ENCODE results near the gene SATB1. TPM values are rescaled to one million over a fixed set of nuclear protein-coding genes. Genes with fewer than 3 reads are reported as not detected.

The SATB1 gene
- total RNA-seq, 1 experiment from 2014 or later: 15.6 TPM

DNA sequence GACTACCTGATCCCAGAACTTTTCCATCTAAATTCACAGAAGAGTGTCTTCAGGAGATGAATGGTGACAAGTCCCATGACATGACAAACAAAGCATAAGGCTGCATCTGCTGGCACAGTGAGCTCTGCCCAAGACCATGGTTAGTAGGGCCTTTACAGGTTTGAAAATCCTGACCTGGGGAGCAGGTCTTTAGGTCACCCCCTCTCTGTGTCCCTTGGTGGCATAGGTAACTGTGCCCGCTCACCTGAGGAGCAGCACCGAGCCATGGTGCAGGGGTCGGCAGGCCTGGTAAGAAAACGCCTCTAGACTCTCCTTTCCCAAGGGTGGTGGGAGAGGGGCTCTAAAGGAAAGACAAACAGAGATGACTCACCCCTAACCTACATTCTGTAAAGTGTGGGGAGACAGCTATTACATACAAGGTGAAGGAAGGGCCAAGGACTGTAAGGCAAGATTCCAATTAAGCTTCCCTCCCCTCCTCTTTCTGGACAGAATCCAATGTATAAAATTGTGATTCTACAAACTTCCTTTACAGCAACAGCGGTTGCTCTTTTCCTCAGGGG is 74.0 kb downstream of the SATB1 start:
- Histone ChIP-seq H3F3A (ENCODE audit: low read length, unreplicated experiment) (no peaks in the 10 kb centered on the region), H3K36me3 (ENCODE audit: low read depth, low read length) (no peaks in the 10 kb centered on the region), H3K27me3 (ENCODE audit: low read length) (no peaks in the 10 kb centered on the region), H3K9me3 (ENCODE audit: low read length) (no peaks in the 10 kb centered on the region), H3K9ac (ENCODE audit: low read length) (no peak overlapping the region), H2AFZ (ENCODE audit: low read length) (no peak overlapping the region), H3K27ac (ENCODE audit: low read length) (no peak overlapping the region), H3K9me2 (replicated peaks; ENCODE audit: low read length) (no peaks in the 10 kb centered on the region), H3K4me2 (ENCODE audit: low read length) (no peak overlapping the region), H3K4me3 (ENCODE audit: low read length) (no peak overlapping the region), H3K4me1 (ENCODE audit: insufficient read depth, low read length) (0 out of 2 replicates have a peak, but pooled peaks cover 5% of the 10 kb centered on the region), H4K20me1 (ENCODE audit: low read length) (no peaks in the 10 kb centered on the region), H3K79me2 (ENCODE audit: low read length) (no peaks in the 10 kb centered on the region)
- intact Hi-C loops (cut with micrococcal nuclease): no loop called here
- TF ChIP-seq, protein P1, sequence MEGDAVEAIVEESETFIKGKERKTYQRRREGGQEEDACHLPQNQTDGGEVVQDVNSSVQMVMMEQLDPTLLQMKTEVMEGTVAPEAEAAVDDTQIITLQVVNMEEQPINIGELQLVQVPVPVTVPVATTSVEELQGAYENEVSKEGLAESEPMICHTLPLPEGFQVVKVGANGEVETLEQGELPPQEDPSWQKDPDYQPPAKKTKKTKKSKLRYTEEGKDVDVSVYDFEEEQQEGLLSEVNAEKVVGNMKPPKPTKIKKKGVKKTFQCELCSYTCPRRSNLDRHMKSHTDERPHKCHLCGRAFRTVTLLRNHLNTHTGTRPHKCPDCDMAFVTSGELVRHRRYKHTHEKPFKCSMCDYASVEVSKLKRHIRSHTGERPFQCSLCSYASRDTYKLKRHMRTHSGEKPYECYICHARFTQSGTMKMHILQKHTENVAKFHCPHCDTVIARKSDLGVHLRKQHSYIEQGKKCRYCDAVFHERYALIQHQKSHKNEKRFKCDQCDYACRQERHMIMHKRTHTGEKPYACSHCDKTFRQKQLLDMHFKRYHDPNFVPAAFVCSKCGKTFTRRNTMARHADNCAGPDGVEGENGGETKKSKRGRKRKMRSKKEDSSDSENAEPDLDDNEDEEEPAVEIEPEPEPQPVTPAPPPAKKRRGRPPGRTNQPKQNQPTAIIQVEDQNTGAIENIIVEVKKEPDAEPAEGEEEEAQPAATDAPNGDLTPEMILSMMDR (conservative IDR thresholded peaks at IDR 0.05; ENCODE audit: low read depth, low read length): no peak
- TF ChIP-seq EZH2phosphoT487 (IDR thresholded peaks at IDR 0.05; ENCODE audit: borderline replicate concordance, low read length) (no peak), EZH2 (IDR thresholded peaks at IDR 0.05; ENCODE audit: low read length, unreplicated experiment) (no peak)
- DNase-seq (no peak), ATAC-seq (no peak)
- no TSS peak for BruUV-seq (replicated peaks)
- ChIA-PET POLR2A (ENCODE audit: unreplicated experiment) (no interaction called here), CTCF (no interaction called here)

DNA sequence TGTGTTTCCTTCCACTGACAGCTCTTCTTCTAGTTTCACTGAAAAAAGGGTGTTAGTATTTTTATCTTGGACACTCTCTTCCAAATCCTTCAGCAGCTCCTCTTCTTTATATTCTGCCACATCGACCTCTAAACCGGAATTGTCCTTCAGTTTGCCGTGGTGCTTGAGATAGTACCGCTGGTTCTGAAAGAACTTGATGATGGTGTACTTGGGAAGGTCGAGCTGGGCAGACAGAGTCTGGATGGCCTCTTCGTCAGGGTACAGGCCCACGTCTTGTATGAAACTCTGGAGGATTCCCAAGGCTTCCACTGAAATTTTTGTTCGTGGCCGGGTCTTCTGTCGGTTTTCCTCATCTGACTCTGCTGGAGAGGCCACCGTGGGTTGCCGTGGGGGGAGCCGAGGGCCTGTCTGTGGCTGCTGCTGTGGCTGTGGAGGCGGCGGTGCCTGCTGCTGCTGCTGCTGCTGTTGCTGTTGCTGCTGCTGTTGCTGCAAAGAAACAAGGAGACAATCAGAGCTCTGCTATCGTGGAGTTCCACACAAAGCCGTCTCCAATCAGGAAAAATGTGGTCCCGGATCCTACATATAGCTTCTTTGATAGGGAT is 75.8 kb downstream of the SATB1 start:
- Histone ChIP-seq H3K27me3 (ENCODE audit: low read length) (no peaks in the 10 kb centered on the region), H3K4me3 (ENCODE audit: low read length) (no peak overlapping the region), H3K9me3 (ENCODE audit: low read length) (no peaks in the 10 kb centered on the region), H3K9me2 (replicated peaks; ENCODE audit: low read length) (no peaks in the 10 kb centered on the region), H3K27ac (ENCODE audit: low read length) (no peak overlapping the region), H3K9ac (ENCODE audit: low read length) (no peak overlapping the region), H3F3A (ENCODE audit: low read length, unreplicated experiment) (no peaks in the 10 kb centered on the region), H3K4me2 (ENCODE audit: low read length) (no peak overlapping the region), H3K4me1 (ENCODE audit: insufficient read depth, low read length) (0 out of 2 replicates have a peak, but pooled peaks cover 5% of the 10 kb centered on the region), H4K20me1 (ENCODE audit: low read length) (no peaks in the 10 kb centered on the region), H3K36me3 (ENCODE audit: low read depth, low read length) (no peaks in the 10 kb centered on the region), H3K79me2 (ENCODE audit: low read length) (no peaks in the 10 kb centered on the region), H2AFZ (ENCODE audit: low read length) (no peak overlapping the region)
- BruUV-seq (replicated peaks): no TSS peak
- intact Hi-C loops (cut with micrococcal nuclease): no loop called here
- TF ChIP-seq, protein P1 (conservative IDR thresholded peaks at IDR 0.05; ENCODE audit: low read depth, low read length): no peak
- no peak for TF ChIP-seq EZH2phosphoT487 (IDR thresholded peaks at IDR 0.05; ENCODE audit: borderline replicate concordance, low read length)
- CTCF ChIA-PET: no interaction called here
- ATAC-seq: no peak
- DNase-seq: no peak
- POLR2A ChIA-PET (ENCODE audit: unreplicated experiment): no interaction called here

DNA sequence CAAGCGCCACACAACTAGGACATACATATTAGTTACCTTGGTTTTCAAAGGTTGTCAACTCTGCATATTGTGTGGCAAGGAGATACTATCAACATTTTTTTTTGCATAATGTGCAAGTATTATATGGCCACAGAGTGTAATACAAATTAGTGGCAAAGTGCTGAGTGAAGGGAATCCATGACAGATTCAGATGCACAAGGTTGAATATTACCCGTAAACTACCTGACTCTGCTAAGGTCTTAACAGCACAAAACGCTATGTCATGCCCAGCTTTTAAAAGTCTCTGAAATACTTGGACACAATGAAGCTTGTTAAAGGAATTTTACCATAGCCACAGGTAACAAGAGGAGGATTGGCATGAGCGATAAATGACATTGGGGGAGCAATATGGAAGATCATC is 79.0 kb downstream of the SATB1 start:
- Histone ChIP-seq H3K4me3 (ENCODE audit: low read length) (no peak overlapping the region), H4K20me1 (ENCODE audit: low read length) (no peaks in the 10 kb centered on the region), H2AFZ (ENCODE audit: low read length) (no peak overlapping the region), H3K27ac (ENCODE audit: low read length) (no peak overlapping the region), H3K27me3 (ENCODE audit: low read length) (no peaks in the 10 kb centered on the region), H3K4me1 (ENCODE audit: insufficient read depth, low read length) (no peaks in the 10 kb centered on the region), H3K9ac (ENCODE audit: low read length) (no peak overlapping the region), H3K9me3 (ENCODE audit: low read length) (no peaks in the 10 kb centered on the region), H3K36me3 (ENCODE audit: low read depth, low read length) (no peaks in the 10 kb centered on the region), H3F3A (ENCODE audit: low read length, unreplicated experiment) (no peaks in the 10 kb centered on the region), H3K4me2 (ENCODE audit: low read length) (no peak overlapping the region), H3K79me2 (ENCODE audit: low read length) (no peaks in the 10 kb centered on the region), H3K9me2 (replicated peaks; ENCODE audit: low read length) (no peaks in the 10 kb centered on the region)
- TF ChIP-seq EZH2phosphoT487 (IDR thresholded peaks at IDR 0.05; ENCODE audit: borderline replicate concordance, low read length) (no peak), EZH2 (IDR thresholded peaks at IDR 0.05; ENCODE audit: low read length, unreplicated experiment) (no peak)
- POLR2A ChIA-PET (ENCODE audit: unreplicated experiment): no interaction called here
- CTCF ChIA-PET: no interaction called here
- DNase-seq: no peak
- ATAC-seq: no peak
- intact Hi-C loops (cut with micrococcal nuclease): no loop called here
- no TSS peak for BruUV-seq (replicated peaks)
